CD4-positive, alpha-beta T cell treated with Interleukin-2 at 100 ng/mL for 4 hours (primary cell): ENCODE data around the gene ZNF91.
"Not testable (repeated sequence)": the region's sequence is repeated elsewhere in the genome, so short reads cannot be mapped to it uniquely, and the experiment has no call there.

ENCODE experiments used
- DNase-seq: peaks from one replicate; pipeline ENCODE4 v3.0.0-alpha.2; 2020; ENCODE audit warnings: low spot score

Gene ZNF91

GRCh38 chr19:23395722-23396117, 449 bp upstream of the ZNF91 start:
- DNase-seq = not testable (repeated sequence)

DNA sequence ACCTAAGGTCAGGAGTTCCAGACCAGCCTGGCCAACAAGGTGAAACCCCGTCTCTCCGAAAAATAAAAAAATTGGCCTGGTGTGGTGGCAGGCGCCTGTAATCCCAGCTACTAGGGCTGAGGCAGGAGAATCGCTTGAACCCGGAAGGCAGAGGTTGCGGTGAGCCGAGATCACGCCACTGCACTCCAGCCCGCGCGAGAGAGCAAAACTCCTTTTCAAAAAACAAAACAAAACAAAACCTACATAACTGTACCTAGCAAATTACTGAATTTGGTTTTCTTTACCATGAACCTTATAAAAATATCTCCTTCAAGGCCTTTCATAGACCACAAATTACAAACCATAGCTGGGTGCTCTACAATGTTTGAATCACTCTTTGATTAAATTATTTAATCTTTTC, 760 bp downstream of the ZNF91 start:
- peak; percentile 43 for DNase-seq

- DNase-seq = no peak
Observed at GRCh38 chr19:23393121-23393520, 2.1 kb downstream of the ZNF91 start.

DNA sequence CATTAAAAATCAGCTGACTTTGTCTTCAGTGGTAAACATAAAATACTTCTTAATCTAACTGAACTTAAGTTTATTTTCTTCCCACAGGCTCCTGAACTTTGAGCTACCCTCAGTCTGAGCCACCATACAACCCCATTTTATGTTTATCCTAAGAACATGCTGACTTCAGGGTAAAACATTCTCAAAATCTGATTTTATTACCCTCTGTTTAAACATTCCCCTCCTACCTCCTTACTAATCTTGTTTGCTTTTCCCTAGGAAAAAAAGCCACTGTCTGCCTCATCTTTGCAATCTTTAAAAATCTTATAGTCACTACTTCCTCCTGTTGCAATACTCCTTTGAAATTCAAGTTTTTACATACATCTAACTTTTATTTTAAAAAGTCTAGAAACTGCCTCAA, 4.0 kb downstream of the ZNF91 start:
- DNase-seq = no peak

- DNase-seq = no peak
Observed at GRCh38 chr19:23385404-23385803, 9.9 kb downstream of the ZNF91 start.

DNA sequence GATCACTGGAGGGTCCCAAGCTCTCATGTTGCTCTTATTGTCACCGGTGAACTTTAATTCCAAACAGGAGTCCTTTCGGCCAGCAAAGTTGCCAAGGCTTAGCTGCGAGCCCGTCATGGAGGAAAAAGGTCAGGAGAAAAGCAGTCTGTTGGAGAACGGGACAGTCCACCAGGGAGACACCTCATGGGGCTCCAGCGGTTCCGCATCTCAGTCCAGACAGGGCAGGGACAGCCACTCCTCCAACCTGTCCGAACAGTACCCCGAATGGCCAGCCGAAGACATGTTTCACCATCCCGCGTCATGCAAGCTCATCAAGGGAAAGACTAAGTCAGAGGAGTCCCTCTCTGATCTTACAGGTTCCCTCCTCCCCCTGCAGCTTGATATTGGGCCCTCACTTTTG, 10.4 kb downstream of the ZNF91 start:
- no peak for DNase-seq

DNA sequence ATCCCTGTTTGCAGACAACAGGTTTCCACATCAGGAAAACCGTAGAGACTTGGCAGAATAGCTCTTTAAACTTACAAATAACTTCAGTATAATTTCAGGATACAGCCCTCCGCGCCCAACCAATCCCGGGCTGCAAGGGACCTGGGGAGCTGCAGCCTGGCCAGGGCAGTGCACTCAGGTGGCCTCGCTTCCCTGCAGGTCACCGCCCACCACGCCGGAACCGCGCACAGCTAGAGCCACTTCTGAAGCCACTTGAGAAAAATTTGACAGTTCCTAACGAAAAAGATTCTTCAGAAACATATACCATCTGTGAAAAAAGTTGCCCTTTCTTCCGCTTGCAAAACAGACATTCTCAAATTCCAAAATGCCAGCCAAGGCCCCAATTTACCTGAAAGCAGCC, 11.1 kb downstream of the ZNF91 start:
- no peak for DNase-seq

- no peak for DNase-seq
Observed at GRCh38 chr19:23382955-23383354, 12.3 kb downstream of the ZNF91 start.

DNA sequence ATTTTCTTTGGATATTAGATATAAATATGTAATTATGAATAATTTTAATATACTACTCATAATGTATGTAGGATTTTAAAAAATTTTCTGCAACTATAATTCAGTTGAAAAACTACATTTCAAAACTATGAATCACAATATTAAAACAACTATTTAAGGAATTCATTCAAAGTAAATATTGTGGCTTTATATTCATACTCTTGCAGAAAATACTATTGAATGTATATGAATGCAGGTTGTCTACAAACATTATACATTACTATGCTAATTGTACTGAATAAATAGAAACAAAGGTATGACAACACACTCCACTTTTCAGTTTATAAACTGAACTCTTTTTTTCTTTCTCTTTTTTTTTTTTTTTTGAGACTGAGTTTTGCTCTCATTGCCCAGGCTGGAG, 14.2 kb downstream of the ZNF91 start:
- no peak for DNase-seq

DNA sequence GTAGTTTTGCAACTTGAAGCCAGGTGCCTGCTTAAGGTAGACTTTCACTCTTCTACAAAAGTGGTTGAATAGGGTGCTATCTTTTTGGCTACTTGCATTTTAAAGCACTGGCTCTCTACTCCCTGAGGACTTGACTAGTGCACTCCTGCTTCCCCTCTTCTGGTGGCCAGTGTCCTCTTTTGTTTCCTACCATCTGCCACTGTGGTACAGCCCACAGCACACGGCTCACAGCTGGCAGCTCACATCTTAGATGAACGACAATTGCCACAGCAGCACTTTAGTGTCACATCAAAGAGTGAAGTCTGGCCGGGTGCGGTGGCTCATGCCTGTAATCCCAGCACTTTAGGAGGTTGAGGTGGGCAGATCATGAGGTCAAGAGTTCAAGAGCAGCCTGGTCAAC, 15.6 kb downstream of the ZNF91 start:
- DNase-seq = not testable (repeated sequence)

- no peak for DNase-seq
Observed at GRCh38 chr19:23378948-23379347, 16.3 kb downstream of the ZNF91 start.

DNA sequence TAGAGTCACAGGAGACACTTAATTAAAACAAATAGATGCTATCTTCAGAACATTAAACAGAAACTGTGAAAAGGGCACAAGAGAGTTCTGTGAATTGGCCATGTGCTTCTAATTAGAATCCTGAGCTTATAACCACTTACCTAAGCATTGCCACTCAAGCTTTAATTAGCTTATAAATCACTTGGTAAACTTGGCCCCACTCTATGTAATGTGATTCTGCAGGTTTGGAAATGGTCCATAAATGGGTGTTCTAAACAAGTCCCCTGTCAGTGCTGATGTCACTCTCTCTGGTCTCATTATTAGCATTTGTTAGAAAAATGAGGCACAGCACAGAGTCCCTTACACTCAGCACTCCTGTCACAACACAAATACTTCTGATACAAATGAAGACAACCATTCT, 18.0 kb downstream of the ZNF91 start:
- DNase-seq = no peak

- no peak for DNase-seq
Observed at GRCh38 chr19:23366437-23366836, 28.8 kb downstream of the ZNF91 start.

DNA sequence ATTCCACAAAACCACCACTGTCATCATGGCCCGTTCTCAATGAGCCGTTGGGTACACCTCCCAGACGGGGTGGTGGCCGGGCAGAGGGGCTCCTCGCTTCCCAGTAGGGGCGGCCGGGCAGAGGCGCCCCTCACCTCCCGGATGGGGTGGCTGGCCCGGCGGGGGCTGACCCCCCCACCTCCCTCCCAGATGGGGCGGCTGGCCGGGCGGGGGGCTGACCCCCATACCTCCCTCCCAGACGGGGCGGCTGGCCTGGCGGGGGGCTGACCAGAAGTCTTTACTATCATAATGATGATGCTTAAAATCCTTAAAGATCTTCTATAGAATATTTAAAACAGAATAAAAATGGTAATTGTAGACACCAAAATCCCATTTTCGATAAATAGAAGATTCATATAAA, 29.2 kb downstream of the ZNF91 start:
- DNase-seq = not testable (repeated sequence)

- DNase-seq = no peak
Observed at GRCh38 chr19:23365222-23365621, 30.0 kb downstream of the ZNF91 start.

DNA sequence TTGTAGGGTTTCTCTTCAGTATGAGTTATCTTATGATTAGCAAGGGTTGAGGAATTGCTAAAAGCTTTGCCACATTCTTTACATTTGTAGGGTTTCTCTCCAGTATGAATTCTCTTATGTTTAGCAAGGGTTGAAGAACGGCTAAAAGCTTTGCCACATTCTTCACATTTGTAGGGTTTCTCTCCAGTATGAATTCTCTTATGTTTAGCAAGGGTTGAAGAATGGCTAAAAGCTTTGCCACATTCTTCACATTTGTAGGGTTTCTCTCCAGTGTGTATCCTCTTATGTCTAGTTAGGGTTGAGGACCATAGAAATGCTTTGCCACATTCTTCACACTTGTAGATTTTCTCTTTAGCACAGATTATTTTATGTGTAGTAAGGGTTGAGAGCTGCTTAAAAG, 33.4 kb downstream of the ZNF91 start:
- not testable (repeated sequence) for DNase-seq

DNA sequence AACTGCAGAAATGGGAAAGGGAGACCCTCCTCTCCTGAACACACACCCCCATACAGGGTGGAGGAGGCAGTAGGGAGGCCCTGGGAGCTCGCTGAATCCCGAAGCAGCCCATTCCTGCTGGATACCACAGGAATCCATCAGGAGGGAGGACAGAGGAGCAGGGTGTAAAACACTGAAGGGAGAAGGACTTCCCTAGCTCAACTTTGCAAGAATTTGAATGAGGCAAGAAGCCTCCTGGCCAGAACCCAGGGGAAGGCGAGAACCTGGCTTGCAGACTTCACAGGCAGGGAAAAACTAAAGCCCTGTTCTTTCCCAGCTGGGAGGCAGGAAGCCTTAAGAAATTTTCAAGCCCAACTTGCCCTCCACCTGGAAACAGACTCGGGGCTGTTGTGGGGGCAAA, 43.5 kb downstream of the ZNF91 start:
- DNase-seq = no peak

GRCh38 chr19:23346696-23347095, 48.6 kb downstream of the ZNF91 start:
- DNase-seq = no peak

GRCh38 chr19:23345838-23346237, 49.4 kb downstream of the ZNF91 start:
- no peak for DNase-seq

DNA sequence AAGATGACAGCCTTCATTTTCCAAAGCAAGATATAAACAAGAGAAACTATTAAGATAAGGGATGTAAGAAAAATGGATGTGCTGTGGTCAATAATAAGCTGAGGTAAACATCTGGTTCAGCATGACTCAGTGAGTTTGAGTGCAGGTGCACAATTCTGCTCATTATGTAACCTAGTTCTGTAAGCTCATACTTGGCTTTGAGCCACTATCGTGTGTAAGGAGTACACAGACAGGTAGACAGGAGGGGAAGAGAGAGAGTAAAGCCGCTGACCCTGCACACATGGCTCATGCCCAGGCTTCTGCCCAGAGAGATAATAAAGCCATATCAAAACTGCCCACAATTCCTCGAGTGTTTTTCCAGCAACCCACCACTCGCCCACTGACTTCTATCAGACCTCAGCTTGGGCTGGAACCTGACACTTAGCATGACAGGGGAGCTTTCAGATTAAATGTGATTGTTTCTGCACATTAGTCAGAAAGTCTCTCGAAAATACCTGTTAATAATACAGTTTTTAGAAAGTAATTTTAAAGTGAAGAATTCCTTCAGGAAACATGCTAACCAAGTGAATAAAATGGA, 51.7 kb downstream of the ZNF91 start:
- no peak for DNase-seq

- DNase-seq = no peak
Observed at GRCh38 chr19:23328211-23328610, 67.1 kb downstream of the ZNF91 start.

DNA sequence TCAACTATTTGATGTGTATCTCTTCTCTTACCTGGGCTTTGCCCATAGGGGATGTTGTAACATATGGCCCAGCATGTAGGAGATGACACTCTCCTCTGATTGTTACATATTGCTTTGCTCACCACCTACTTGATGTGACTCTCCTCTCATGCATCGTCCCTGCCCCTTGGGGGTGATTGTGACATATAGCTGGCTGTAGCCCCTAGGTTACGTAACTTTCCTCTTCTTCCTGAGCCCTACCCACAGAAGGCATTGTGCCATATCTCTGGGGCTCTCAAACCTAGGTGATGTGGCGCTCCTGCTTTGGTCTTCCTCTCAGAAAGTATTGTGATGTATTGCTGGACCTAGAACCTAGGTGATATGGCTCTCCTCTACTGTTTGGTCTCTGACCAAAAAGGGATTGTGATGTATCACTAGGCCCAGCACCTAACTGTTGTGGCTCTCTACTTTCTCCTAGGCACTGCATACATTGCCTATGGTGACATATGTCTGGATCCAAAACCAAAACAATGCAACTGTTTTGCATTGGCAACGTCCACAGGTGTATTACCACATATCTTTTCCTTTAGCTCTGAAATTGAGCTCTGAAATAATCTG, 73.2 kb downstream of the ZNF91 start:
- DNase-seq = no peak

GRCh38 chr19:23321403-23321802, 73.9 kb downstream of the ZNF91 start:
- DNase-seq = not testable (repeated sequence)

GRCh38 chr19:23319571-23319970, 75.7 kb downstream of the ZNF91 start:
- not testable (repeated sequence) for DNase-seq
